ENCODE measurements around the gene RAB33B. TPM values are rescaled to one million over a fixed set of nuclear protein-coding genes. Genes with fewer than 3 reads are reported as not detected.

Gene RAB33B
- total RNA-seq, 1 donor from 2014 or later, result 14.4 TPM

GRCh38 chr4:139470997-139471665 lies 17.2 kb downstream of the RAB33B start:
- H3K9ac ChIP-seq, result no peak overlapping the region
- Mint-ChIP-seq H3K9me3 (peaks cover 29% of the 10 kb centered on the region), H3K27ac (no peak overlapping the region), H3K4me3 (no peak overlapping the region), H3K4me1 (no peaks in the 10 kb centered on the region), H3K27me3 (ENCODE audit: insufficient read depth, low read depth) (peaks cover 3% of the 10 kb centered on the region), H3K36me3 (peaks cover 19% of the 10 kb centered on the region)
- H3K9me3 ChIP-seq (ENCODE audit: low read depth), result no peaks in the 10 kb centered on the region
- no peak overlapping the region for H3K27ac ChIP-seq
- no peaks in the 10 kb centered on the region for H3K4me1 ChIP-seq
- H3K4me2 ChIP-seq, result no peak overlapping the region
- no peak for DNase-seq (ENCODE audit: low spot score)
- peaks cover 30% of the 10 kb centered on the region for H3K79me2 ChIP-seq (ENCODE audit: low read depth)
- no peak overlapping the region for H3K4me3 ChIP-seq
- no peaks in the 10 kb centered on the region for H3F3A ChIP-seq (ENCODE audit: low read depth)
- peaks cover 16% of the 10 kb centered on the region for H3K36me3 ChIP-seq
- H3K27me3 ChIP-seq, result no peaks in the 10 kb centered on the region
- TF ChIP-seq EZH2phosphoT487 (IDR thresholded peaks at IDR 0.05) (no peak), EZH2 (IDR thresholded peaks at IDR 0.05) (no peak)
- H4K20me1 ChIP-seq (ENCODE audit: low read depth), result no peaks in the 10 kb centered on the region
- H2AFZ ChIP-seq (replicated peaks), result no peak overlapping the region

- Histone ChIP-seq H3F3A (ENCODE audit: low read depth) (peaks cover 4% of the 10 kb centered on the region), H3K4me2 (no peak overlapping the region), H3K9ac (no peak overlapping the region), H3K27ac (no peak overlapping the region), H3K27me3 (no peaks in the 10 kb centered on the region), H3K9me3 (ENCODE audit: low read depth) (no peaks in the 10 kb centered on the region), H2AFZ (replicated peaks) (no peak overlapping the region), H3K36me3 (peaks cover 16% of the 10 kb centered on the region), H3K4me3 (no peak overlapping the region), H3K4me1 (no peaks in the 10 kb centered on the region), H4K20me1 (ENCODE audit: low read depth) (no peaks in the 10 kb centered on the region), H3K79me2 (ENCODE audit: low read depth) (peaks cover 20% of the 10 kb centered on the region)
- Mint-ChIP-seq H3K4me3 (no peak overlapping the region), H3K36me3 (peaks cover 19% of the 10 kb centered on the region), H3K4me1 (no peaks in the 10 kb centered on the region), H3K27me3 (ENCODE audit: insufficient read depth, low read depth) (peaks cover 3% of the 10 kb centered on the region), H3K9me3 (peaks cover 29% of the 10 kb centered on the region), H3K27ac (no peak overlapping the region)
- no peak for DNase-seq (ENCODE audit: low spot score)
- TF ChIP-seq EZH2 (IDR thresholded peaks at IDR 0.05) (no peak), CTCF (IDR thresholded peaks at IDR 0.05) (no peak), EZH2phosphoT487 (IDR thresholded peaks at IDR 0.05) (no peak)
Measured at GRCh38 chr4:139472852-139473251, 18.9 kb downstream of the RAB33B start.

GRCh38 chr4:139476363-139476762 lies 22.4 kb downstream of the RAB33B start:
- no peak overlapping the region for H3K4me3 Mint-ChIP-seq
- H3K9me3 Mint-ChIP-seq, result peaks cover 7% of the 10 kb centered on the region
- no peaks in the 10 kb centered on the region for H3K4me1 Mint-ChIP-seq
- no peaks in the 10 kb centered on the region for H3K27me3 Mint-ChIP-seq (ENCODE audit: insufficient read depth, low read depth)
- Histone ChIP-seq H3K4me1 (no peaks in the 10 kb centered on the region), H3K36me3 (peaks cover 5% of the 10 kb centered on the region), H3K9ac (no peak overlapping the region), H3F3A (ENCODE audit: low read depth) (peaks cover 4% of the 10 kb centered on the region), H3K79me2 (ENCODE audit: low read depth) (no peaks in the 10 kb centered on the region), H3K4me3 (no peak overlapping the region), H2AFZ (replicated peaks) (no peak overlapping the region), H3K27ac (no peak overlapping the region), H3K4me2 (no peak overlapping the region), H3K27me3 (no peaks in the 10 kb centered on the region), H4K20me1 (ENCODE audit: low read depth) (no peaks in the 10 kb centered on the region), H3K9me3 (ENCODE audit: low read depth) (no peaks in the 10 kb centered on the region)
- no peak for TF ChIP-seq EZH2 (IDR thresholded peaks at IDR 0.05)
- no peak for TF ChIP-seq CTCF (IDR thresholded peaks at IDR 0.05)
- no peak for TF ChIP-seq EZH2phosphoT487 (IDR thresholded peaks at IDR 0.05)
- no peak overlapping the region for H3K27ac Mint-ChIP-seq
- DNase-seq (ENCODE audit: low spot score), result no peak
- peaks cover 12% of the 10 kb centered on the region for H3K36me3 Mint-ChIP-seq

GRCh38 chr4:139481465-139481864 lies 27.5 kb downstream of the RAB33B start:
- H3F3A ChIP-seq (ENCODE audit: low read depth), result peaks cover 4% of the 10 kb centered on the region
- TF ChIP-seq EZH2phosphoT487 (IDR thresholded peaks at IDR 0.05) (no peak), EZH2 (IDR thresholded peaks at IDR 0.05) (no peak), CTCF (IDR thresholded peaks at IDR 0.05) (no peak)
- H3K9me3 ChIP-seq (ENCODE audit: low read depth), result no peaks in the 10 kb centered on the region
- H3K9me3 Mint-ChIP-seq, result no peaks in the 10 kb centered on the region
- H3K27me3 ChIP-seq, result no peaks in the 10 kb centered on the region
- no peak overlapping the region for H3K4me3 Mint-ChIP-seq
- H3K27me3 Mint-ChIP-seq (ENCODE audit: insufficient read depth, low read depth), result no peaks in the 10 kb centered on the region
- no peak overlapping the region for H3K4me2 ChIP-seq
- H2AFZ ChIP-seq (replicated peaks), result no peak overlapping the region
- no peak overlapping the region for H3K4me3 ChIP-seq
- H3K4me1 ChIP-seq, result no peaks in the 10 kb centered on the region
- H4K20me1 ChIP-seq (ENCODE audit: low read depth), result no peaks in the 10 kb centered on the region
- no peak overlapping the region for H3K27ac ChIP-seq
- no peaks in the 10 kb centered on the region for H3K79me2 ChIP-seq (ENCODE audit: low read depth)
- no peaks in the 10 kb centered on the region for H3K36me3 ChIP-seq
- no peaks in the 10 kb centered on the region for H3K36me3 Mint-ChIP-seq
- no peak overlapping the region for H3K9ac ChIP-seq
- DNase-seq (ENCODE audit: low spot score), result no peak
- no peak overlapping the region for H3K27ac Mint-ChIP-seq
- H3K4me1 Mint-ChIP-seq, result no peaks in the 10 kb centered on the region
